GM18499 (cell line): Measurements from ENCODE around the gene HIBCH.
"Not testable (repeated sequence)": the region's sequence is repeated elsewhere in the genome, so short reads cannot be mapped to it uniquely, and the experiment has no call there.

Experiments
- ATAC-seq: cut with Tn5 transposase; IDR thresholded peaks from one replicate; pipeline ENCODE4 v1.9.1; 2021; ENCODE audit warnings: moderate number of reproducible peaks; ENCODE audit not compliant: insufficient read depth, unreplicated experiment

HIBCH gene, protein sequence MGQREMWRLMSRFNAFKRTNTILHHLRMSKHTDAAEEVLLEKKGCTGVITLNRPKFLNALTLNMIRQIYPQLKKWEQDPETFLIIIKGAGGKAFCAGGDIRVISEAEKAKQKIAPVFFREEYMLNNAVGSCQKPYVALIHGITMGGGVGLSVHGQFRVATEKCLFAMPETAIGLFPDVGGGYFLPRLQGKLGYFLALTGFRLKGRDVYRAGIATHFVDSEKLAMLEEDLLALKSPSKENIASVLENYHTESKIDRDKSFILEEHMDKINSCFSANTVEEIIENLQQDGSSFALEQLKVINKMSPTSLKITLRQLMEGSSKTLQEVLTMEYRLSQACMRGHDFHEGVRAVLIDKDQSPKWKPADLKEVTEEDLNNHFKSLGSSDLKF

DNA sequence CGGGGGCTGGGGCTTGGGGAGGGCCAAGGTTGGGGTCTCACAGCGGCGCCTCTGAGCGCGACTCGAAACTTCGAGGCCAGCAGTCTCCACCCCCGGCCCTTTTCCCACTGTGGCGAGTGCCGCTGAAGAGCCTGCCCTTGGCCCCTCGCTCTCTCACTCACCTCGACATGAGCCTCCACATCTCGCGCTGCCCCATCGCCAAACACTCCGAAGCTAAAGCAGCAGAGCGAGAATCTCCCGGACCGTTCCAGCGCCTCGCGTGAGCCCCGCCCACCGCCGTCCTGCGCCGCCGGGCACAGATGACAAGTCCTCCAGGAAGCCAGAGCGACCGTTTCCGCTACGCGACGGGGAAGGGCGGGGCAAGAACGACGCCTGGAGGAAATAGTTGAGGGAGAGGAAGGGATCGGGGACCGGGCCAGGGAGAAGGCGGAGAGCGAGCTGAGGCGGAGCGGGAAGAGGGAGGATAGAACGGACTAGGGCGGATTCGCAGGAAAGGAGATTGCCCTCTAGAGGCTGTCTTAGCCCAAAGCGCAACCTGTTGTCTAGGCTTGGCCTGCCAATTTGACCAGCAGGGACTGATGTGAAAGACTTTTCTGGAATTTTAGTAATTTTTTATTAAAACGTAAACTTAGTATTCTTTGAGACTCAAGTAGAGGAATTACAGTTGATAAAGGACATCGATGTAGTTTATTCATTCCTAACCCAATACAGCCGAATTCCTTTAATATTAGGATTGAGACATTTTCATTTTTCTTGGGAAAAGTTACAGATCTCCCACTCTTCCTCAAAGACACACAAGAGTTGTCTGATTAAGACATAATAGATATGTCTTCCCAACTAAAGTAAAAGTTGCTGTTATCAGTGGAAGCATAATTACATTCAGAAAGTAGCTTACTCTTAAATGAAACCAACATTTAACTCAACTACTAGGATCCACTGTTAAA lies at the start of gene HIBCH:
Gene HIBCH (minus strand): TSS at position 272 of the 944 bp plus-strand sequence. CDS start 76 bp downstream, at position 196.
- peak; percentile 73 for ATAC-seq

DNA sequence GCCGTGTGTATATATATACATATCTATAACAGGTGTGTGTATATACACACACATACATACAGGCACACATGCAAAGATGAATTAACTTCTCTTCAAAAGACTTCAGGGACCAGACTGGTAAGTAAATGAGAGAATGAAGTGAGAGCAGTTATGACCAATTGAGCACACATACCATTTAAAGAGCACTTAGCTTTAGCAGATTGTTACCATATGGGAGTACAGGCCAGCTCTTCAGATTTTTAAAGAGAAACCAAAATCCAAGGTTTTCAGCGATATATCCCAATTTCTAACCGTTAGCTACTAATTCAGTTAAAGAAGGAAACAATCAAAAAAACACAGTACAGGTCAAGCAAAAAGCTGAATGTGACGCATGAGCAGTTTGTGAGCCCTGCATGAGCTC lies 47.5 kb upstream of the HIBCH start:
- ATAC-seq: no peak

DNA sequence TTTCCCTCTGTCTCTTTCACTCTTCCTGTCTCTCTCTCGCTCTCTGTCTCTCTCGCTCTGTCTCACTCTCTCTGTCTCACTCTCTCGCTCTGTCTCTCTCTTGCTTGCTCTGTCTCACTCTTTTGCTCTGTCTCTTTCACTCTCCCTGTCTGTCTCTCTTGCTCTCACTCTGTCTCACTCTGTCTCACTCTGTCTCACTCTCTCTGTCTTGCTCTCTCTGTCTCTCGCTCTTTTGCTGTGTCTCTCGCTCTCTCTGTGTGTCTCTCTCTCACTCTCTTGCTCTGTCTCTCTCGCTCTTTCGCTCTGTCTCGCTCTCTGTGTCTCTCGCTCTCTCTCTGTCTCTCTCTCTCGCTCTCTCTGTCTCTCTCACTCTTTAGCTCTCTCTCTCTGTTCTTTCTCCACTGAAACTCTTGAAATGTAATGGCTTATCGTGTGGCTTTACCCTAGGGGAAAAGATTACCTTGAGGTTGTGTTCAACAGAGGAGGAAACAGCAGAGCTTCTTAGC lies 46.7 kb upstream of the HIBCH start:
- no peak for ATAC-seq

DNA sequence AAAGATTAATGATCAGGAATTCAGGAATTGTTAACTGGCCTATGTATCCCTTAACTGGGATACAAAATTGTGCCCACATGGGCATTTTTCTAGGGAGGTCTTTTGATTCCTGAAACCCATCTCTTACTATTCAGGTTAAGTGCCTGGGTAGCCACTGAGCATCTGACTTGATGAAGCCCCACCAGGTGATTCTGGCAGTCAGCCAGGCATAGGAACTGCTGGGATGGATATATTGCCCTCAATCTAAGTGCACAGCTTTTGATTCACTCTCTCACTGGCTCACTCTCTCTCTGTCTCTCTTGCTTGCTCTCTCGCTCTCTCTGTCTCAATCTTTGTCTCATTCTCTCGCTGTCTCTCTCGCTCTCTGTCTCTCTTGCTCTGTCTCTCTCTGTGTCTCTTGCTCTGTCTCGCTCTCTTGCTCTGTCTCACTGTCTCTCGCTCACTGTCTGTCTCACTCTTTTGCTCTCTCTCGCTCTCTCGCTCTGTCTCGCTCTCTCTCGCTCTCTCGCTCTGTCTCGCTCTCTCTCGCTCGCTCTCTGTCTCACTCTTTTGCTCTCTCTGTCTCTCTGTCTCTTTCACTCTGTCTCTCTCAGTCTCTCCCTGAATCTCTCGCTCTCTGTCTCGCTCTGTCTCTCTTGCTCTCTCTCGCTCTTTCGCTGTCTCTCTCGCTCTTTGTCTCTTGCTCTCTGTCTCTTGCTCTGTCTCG lies 46.0 kb upstream of the HIBCH start:
- ATAC-seq: no peak

DNA sequence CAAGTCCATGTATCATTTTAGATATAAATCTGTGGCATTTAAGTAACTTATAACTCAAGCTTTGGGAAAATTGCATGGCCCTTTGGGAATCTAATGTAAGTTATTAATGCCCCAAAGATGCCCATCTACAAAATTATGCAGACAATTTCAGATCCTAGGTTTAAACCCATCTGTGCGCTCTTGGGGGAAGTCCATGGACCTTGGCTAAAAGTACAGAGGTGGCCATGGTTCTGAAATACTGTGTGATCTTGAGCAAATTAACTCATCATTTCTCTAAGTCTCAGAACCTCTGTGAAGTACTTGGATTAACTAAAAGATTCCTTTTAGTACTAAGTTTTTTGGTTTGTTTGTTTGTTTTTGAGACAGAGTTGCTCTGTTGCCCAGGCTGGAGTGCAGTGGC lies 43.3 kb upstream of the HIBCH start:
- no peak for ATAC-seq

DNA sequence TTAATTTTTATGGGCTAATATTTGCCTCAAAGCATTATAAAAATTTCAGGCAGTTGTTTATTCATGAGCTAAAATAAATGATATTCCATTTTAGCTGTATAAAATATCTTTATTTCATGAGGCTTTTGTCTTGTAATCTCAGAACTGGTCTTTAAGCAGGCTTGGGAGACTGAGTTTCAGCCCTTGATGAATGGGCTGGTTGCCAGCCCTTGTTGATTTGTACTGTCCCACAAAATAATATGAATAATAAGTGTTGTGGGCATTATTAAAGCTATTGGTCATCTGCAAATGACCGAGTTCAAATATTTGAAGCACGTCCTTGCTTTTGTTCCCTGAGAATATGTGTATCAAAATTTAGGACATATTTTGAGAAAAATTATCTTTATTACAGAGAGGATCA lies 41.9 kb upstream of the HIBCH start:
- no peak for ATAC-seq

DNA sequence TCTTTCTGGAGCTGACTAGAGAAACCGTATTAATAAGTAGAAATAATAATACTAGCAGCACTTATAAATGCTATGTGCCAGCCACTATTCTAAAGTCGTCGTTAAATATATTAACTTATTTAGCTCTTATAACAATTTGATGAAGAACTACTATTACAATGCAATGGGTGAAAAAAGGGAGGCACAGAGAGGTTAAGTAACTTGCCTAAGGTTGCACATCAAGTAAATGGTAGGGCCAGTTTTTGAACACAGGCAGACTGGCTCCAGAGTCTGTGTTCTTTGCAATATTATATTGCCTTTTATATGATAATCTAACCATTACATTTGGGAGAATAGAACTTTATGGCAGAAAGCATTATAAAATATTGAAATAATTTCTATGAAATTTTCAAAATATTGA lies 41.3 kb upstream of the HIBCH start:
- ATAC-seq: no peak

DNA sequence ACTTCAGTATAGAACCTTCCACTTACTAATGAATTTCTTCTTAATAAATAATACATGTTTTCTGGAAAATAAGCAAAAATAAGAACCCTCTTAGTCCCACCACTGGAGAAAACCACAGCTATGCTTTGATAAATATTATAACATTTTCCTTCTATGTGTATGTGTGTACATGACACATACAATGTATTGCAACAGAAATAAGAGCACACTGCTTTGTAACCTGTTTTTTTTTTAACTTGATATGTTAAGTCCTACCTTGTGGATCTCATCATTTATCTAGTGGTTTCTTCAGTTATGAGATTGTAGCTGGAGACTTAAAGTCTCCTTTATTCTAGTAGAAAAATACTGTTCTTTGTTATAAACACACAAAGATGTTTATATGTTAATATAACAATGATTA lies 40.9 kb upstream of the HIBCH start:
- no peak for ATAC-seq

DNA sequence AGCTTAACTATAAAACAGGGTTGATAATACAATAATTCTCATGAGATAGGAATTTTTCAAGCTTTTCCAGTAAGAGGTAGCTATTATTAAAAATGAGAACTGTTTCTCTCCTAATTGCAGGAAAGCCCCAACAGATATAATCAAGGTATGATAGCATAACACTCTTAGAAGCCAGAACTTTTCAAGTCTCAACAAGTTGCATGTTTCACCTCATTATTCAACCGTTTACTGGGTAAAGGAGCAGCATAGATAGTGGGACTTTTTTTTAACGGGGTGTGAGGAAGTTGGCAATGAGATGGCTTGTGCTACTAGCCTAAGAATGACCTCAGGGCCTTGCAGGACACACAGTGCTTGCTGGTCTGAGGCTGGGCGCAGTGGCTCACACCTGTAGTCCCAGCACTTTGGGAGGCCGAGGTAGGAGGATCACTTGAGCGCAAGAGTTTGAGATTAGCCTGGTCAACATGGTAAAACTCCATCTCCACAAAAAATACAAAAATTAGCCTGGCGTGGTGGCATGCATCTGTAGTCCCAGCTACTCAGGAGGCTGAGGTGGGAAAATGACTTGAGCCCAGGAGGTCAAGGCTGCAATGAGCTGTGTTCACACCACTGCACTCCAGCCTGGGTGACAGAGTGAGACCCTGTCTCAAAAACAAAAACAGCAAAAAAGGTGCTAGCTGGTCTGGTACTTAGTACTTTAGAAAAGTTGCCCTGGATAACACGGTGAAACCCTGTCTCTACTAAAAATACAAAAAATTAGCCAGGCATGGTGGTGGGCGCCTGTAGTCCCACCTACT lies 39.2 kb upstream of the HIBCH start:
- not testable (repeated sequence) for ATAC-seq

DNA sequence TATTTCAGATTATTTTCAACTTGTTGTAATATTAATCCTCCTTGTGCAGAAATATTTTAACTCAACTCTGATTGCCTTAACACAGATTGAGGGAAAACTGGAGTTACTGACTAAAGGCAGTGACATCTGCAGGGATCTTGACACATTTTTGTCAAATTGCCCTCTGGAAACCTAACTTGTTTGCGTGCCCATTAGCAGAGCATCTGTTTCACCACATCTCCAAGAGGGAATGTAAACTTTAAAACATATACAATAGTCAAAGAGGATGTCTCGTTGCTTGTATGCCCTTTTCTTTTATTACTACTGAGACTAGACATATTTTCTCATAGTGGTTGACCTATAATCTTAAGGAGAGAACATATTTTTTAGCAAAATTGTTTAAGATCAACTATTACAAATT lies 38.0 kb upstream of the HIBCH start:
- no peak for ATAC-seq

DNA sequence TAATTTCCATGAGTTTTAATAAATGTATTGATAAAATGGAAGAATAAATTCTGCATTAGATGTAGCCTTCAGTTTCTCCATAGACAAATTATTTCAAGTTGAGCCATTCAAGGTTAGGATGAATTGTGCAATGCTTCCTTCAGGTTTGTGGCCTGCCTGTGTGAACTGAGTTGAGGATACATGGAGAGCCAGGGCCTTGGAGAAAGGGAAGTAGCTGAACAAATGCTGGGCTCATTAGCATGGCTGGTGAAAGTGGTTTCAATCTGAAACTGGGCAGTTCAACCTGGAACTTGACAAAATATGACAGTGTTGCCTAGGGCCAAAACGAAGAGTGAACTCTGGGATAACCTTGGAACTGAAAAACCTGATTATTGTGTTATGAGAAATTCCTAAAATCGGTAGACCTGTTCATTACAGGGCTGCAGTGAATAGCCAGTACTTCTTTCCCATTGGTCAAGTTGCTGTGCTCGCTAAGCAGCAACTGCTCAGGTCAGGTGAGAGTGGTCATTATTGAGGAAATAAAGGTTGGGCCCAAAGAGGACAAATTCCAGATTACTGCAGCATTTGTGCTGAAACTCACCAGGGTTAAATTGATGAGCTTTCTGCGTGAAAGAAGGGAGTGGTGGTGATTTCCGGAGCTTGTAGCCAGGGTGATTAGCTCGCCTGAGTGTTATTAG lies 36.5 kb upstream of the HIBCH start:
- no peak for ATAC-seq

DNA sequence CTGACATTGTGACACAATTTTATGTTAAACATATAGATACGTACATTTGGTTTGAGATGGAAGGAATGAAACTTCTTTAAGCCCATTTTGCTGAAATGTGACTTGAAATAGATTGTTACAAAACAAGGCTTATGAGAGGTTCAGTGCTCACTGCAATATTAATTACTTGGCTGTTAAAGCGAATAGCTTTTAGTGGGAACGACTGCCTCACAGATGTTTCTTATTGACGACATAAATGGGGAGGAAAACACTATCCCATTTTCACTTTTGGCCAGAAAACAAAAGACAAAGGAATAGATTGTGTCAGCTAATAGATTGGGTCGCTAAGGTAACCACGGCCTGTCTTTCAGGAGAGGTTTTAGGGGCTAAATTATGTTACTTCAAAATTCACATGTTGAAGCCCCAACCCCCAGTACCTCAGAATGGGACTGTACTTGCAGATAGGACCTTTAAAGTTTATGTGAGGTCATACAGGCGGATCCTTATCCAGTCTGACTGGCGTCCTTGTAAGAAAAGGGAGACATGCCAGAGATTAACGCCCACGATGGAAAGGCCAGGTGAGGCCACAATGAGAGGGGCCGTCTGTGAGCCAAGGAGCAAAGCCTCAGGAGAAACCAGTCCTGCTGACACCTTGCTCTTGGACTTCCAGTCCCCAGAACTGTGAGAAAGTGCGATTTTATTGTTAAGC lies 34.5 kb upstream of the HIBCH start:
- no peak for ATAC-seq

DNA sequence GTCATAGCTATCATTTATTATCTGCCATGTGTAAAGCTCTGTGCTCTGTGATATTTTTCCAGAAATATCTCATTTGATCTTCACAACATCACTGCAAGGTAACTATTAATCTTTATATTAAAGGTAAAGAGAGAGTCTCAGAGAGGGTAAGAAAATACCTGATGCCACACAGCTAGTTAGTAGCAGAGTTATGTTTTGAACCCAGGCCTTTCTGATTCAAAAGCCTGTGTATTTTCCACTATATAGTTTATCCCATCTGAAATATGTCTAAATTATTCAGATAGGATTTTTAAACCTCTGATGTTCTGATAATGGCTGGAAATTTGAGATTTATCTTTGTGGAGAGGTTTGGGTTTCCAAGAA lies 33.9 kb upstream of the HIBCH start:
- no peak for ATAC-seq

DNA sequence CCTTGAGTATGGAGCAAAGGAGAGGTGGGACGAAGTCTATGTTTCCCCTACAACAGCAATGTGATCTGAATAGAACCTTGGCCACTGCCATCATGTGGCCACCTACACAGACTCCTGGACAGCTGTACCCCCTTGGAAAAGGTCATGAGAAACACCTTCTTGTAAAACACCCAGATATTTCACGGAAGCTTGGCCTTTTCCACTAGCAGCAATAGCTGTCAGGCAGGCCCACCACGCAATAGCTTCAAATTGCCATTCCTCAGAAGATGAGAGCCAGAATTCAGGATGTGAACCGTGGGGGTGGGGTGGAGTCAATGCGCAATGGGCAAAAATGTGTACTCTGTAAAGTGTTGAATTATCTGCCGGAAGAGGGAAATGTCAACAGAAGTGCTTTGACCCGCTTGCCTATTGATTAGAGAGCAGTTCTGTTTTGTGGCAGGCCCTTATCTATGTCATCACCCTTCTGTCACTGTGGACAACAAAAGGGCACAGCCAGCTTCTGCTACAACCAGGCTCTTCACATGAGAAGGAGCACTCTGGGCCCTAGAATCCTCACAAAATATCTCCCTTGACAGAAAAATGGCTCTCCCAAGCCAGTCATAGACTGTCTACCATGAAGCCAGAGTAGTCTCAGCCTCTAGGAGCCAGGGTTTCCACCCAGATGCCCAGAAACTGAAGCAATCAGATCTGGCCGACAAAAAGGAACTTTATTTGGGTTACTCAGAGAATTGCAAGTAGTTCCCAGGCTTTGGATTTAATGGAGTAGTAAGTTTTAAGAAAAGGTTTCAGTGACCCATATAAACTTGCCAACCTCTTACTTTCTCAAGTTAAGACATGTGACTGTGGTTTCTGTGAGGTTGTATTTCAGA lies 33.3 kb upstream of the HIBCH start:
- ATAC-seq: no peak

DNA sequence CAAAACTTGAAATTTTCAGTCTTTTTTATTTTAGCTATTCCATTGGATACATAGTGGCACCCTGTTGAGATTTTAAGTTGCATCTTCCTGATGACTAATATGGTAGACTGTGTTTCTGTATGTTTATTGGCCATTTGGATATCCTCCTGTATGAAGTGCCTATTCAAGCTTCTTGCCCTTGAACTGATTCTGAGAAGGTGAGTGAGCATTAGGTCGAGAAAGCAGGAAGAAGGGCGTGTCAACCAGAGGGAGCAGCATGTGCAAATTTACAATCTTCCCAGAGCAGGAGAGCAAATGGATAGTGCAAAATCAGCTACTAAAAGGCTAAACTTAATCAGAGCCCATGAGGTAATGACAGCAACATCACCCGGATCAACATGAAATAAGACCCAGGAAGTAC lies 32.3 kb upstream of the HIBCH start:
- ATAC-seq: no peak

DNA sequence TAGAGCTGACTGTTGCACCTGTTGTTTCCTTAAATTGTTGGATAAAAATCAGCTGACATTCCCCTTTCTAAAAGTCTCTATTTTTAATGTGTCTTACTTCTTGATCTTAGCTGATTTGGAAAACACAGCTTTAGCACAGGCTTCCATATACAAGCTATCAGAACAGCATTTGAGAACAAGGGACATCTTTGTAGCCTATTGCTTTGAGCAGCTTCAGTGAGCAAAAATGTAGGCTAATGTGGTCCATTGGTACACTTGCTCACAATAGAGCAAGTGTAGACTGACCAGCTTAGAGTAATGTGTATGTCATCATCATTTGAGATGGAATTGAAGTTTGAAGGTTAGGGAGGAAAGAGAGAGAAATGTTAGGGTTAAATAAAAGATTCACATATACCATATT lies 30.7 kb upstream of the HIBCH start:
- no peak for ATAC-seq

DNA sequence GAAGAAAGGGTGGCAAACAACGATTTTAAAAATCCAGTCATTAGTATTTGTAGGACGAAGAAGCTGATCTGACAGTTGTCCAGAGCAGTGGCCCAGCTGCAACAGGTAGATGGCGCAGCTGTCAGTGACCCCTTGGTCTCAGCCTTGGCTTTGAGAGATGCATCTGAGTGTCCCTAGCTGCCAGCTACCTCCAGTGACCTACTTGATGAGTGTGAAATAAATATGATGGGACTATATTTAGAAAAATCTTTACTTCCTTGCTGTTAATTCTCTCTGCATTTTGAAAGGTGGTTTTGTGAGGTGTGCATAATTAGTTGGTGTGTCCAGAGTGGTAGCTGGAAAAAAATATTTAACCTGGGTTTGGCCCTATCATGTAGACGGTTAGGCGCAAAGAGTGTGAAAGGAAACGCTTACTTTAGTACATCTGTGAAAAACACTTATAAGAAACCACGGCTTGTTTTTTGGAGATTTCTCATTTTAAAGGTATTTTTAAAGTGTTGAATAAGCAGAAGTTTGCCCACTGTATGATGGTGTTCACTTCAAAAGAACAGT lies 24.7 kb upstream of the HIBCH start:
- peak; percentile 75 for ATAC-seq
